Mucosa of rectum (tissue), 2 donors: Measurements from ENCODE around the gene UNC5A.

ENCODE experiments used
- H3K27ac ChIP-seq, 2 donors: one replicate each; pipeline ENCODE4 v1.7.0; 2013; ENCODE audit warnings: inconsistent platforms in 2 of 2, low read depth in 2 of 2, low read length in 2 of 2
- H3K27me3 ChIP-seq, 2 donors: one replicate each; pipeline ENCODE4 v1.7.0; 2013; ENCODE audit warnings: low read length in 2 of 2; ENCODE audit not compliant: control insufficient read depth in 2 of 2, insufficient read depth in 2 of 2
- H3K36me3 ChIP-seq, 2 donors: one replicate each; pipeline ENCODE4 v1.7.0; 2013; ENCODE audit warnings: low read length in 2 of 2; ENCODE audit not compliant: control insufficient read depth in 2 of 2, insufficient read depth in 2 of 2
- H3K4me1 ChIP-seq, 2 donors: one replicate each; pipeline ENCODE4 v1.7.0; 2013; ENCODE audit warnings: low read length in 2 of 2, mild to moderate bottlenecking in 1 of 2; ENCODE audit not compliant: control insufficient read depth in 2 of 2, insufficient read depth in 2 of 2
- H3K4me3 ChIP-seq, 2 donors: one replicate each; pipeline ENCODE4 v1.7.0; 2013; ENCODE audit warnings: low read length in 2 of 2
- H3K9ac ChIP-seq, 2 donors: one replicate each; pipeline ENCODE4 v1.7.0; 2013; ENCODE audit warnings: low read length in 2 of 2, low read depth in 1 of 2, mild to moderate bottlenecking in 1 of 2
- H3K9me3 ChIP-seq, 2 donors: one replicate each; pipeline ENCODE4 v1.7.0; 2013; ENCODE audit warnings: low read length in 2 of 2; ENCODE audit not compliant: control insufficient read depth in 2 of 2
- donor health status: healthy.
- donor health status: Normal muscosa, but diverticular disease.

UNC5A gene

DNA sequence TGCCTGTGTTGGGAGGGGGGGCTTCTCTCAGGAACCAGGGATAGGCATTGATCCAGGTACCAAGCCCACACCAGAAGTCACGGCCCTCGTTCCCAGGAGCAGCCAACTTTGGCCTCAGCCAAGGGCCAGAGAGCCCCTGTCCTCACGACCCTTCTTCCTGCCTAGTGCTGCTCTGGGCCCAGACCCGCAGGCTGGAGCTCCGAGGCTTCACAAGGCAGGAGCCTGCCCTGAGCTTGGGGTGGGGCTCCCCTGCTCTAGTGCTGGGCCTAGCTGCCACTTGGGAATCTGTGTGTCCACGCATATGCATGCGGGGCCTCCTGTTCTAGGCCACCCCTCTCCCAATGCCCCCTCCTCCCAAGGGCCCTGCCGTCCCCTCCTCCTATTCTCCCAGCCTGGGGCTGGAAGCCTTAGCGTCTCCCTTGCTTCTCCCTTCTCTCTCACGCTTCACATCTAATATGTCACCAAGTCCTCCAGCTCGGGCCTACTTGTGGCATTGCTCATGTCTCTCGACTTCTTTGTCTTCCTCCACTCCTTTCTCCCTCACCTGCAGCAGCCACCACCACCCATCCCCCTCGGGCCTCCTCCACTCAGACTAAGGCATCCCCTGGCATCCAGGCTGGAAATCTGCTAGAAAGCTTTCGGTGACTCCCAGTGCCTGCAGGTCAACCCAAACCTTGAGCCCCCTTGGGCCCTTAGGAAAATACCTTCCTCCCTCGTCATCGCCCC lies 3.4 kb downstream of the UNC5A start:
- H3K36me3 ChIP-seq: no peaks in the 10 kb centered on the region
- H3K27me3 ChIP-seq: peaks cover 51 to 57% of the 10 kb centered on the region in 2 donors
- no peaks in the 10 kb centered on the region for H3K4me1 ChIP-seq
- H3K9me3 ChIP-seq: no peaks in the 10 kb centered on the region
- H3K27ac ChIP-seq: no peak overlapping the region
- H3K4me3 ChIP-seq: no peak overlapping the region
- no peak overlapping the region for H3K9ac ChIP-seq

DNA sequence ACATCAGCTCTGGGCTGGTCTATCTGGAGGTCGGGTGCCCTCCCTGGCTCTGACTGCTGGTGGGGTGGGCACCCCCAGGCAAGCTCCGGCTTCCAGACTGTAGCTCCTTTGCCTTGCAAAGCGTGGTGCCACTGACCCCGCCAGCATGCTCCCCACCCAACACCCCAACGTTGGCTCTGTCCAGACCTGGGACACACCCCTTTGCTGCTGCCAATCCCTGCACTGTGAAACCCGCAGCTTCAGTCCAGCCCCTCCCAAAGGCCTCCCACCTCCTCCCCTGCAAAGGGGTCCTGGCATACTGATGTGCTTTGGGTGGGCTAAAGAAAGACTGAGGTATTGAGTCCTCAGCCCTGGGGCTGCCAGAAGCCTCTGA lies 3.9 kb downstream of the UNC5A start:
- Histone ChIP-seq H3K27me3 (peaks cover 51 to 58% of the 10 kb centered on the region in 2 donors), H3K4me1 (no peaks in the 10 kb centered on the region), H3K9ac (no peak overlapping the region), H3K27ac (no peak overlapping the region), H3K4me3 (no peak overlapping the region), H3K9me3 (no peaks in the 10 kb centered on the region), H3K36me3 (no peaks in the 10 kb centered on the region)

DNA sequence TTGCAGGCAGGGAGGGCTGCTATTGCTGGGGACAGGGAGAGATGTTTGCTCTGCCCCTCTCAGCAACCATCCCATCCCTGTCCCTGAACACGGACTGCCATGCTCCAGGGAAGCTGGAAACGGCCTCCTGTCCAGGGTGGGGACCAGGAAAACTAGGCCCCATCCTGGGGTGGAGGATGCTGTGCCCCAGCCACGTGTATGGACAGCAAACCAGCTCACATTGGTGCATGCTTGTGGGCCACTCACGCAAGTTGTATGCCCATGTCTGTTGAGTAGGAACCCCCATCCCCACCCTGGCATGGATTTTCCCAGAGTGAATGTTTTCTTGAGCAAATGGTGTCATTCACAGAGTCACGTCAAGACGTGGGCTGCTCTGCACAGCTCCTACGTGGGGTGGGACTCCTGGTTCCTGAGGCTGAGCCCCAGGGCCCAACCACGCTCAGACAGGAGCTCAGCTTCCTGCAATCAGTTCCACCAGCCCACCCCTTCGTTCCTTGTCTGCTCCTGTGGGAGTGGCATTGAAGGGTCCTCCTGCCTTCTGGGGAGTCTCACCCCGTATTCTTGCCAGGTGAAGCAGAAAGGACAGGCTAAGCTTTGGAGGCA lies 4.6 kb downstream of the UNC5A start:
- no peak overlapping the region for H3K4me3 ChIP-seq
- no peaks in the 10 kb centered on the region for H3K36me3 ChIP-seq
- H3K4me1 ChIP-seq: no peaks in the 10 kb centered on the region
- H3K27ac ChIP-seq: no peak overlapping the region
- H3K27me3 ChIP-seq: peaks cover 52 to 57% of the 10 kb centered on the region in 2 donors
- no peak overlapping the region for H3K9ac ChIP-seq
- H3K9me3 ChIP-seq: no peaks in the 10 kb centered on the region

DNA sequence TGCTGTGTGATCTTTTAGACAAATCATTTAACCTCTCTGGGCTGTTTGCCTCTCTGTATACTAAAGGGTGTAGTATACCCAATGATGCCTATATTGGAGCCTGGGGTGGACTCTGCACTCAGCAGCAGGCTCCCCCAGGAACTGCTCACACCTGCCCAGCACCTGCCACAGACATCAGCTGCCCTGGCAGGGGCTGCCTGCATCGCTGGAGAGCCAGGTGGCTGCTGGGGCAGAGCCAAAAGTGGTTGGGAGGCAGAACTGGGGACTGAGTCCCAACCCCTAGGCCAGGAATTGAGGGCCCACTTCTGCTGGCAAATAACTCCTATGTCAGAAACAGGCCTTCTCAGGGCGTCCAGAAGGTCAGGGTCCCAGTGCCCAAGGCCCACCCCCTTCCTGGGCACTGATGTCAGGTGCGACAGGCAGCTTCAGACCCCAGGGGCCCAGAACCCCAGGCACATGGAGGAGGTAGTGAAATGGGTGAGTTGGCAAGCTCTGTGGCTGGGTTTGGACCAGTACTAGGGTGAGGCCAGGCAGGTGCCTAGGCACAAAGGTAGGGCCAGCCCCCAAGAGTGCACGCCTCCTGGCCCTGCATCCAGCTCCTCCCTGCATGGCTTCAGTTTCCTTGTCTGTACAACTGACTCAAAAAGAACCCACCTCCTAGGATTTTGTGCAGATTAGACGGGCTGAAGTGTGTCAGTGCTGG lies 5.8 kb downstream of the UNC5A start:
- Histone ChIP-seq H3K9me3 (no peaks in the 10 kb centered on the region), H3K27ac (no peak overlapping the region), H3K4me1 (no peaks in the 10 kb centered on the region), H3K4me3 (no peak overlapping the region), H3K9ac (no peak overlapping the region), H3K36me3 (no peaks in the 10 kb centered on the region), H3K27me3 (peaks cover 48 to 60% of the 10 kb centered on the region in 2 donors)

DNA sequence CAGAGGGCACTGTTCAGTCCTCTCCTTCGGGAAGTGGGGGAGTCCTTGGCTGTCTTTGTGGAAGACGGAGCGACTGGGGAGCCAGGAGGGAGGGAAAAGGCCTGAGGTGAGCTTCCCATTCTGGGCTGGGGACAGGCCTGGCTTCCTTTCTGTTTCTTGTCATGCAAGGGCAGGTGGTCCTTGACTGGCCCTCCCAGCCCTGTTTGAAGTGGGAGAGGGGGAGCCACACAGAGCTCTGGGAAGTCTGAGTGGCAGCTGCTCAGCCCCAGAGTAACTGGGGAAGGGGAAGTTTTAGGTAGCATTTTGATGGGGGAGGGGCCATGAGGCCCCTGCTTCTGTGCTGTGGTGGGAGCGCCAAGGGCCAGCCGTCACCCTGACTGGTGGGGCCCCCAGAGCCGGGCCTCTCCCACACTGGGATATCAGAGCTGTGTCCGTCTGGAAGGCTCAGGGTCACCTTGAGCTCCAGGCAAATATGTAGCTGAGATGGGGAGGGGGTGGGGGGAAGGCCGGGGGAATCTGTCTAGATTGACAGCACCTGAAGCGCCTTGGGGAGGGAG lies 6.5 kb downstream of the UNC5A start:
- no peak overlapping the region for H3K4me3 ChIP-seq
- no peak overlapping the region for H3K9ac ChIP-seq
- no peaks in the 10 kb centered on the region for H3K4me1 ChIP-seq
- H3K9me3 ChIP-seq: no peaks in the 10 kb centered on the region
- no peaks in the 10 kb centered on the region for H3K36me3 ChIP-seq
- H3K27me3 ChIP-seq: peaks cover 44 to 53% of the 10 kb centered on the region in 2 donors
- no peak overlapping the region for H3K27ac ChIP-seq

DNA sequence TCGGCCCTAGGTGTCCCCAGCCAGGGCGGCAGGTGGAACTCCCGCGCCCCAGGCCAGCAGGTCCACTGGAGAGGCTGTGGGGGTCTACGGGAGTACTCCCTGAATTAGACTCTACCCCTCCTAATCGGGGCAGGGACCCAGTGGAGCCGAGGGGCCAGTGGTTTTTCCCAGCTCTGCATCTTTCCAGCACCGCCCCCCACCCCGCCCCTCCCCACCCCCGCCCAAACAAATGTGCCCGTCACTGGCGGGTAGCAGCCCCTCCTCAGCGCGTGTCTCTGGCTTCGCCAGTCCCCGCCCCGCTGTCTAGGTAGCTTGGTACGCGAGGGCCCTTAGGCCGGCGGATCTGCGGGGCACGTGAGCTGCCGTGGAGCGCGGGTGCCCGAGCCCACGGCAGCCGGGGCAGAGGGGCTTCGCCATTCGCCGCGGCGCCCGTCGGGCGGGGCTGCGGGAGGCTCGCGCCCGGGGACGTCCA lies 7.0 kb downstream of the UNC5A start:
- no peak overlapping the region for H3K27ac ChIP-seq
- H3K9me3 ChIP-seq: no peaks in the 10 kb centered on the region
- no peaks in the 10 kb centered on the region for H3K4me1 ChIP-seq
- no peak overlapping the region for H3K9ac ChIP-seq
- peaks cover 39 to 48% of the 10 kb centered on the region in 2 donors for H3K27me3 ChIP-seq
- no peak overlapping the region for H3K4me3 ChIP-seq
- no peaks in the 10 kb centered on the region for H3K36me3 ChIP-seq

DNA sequence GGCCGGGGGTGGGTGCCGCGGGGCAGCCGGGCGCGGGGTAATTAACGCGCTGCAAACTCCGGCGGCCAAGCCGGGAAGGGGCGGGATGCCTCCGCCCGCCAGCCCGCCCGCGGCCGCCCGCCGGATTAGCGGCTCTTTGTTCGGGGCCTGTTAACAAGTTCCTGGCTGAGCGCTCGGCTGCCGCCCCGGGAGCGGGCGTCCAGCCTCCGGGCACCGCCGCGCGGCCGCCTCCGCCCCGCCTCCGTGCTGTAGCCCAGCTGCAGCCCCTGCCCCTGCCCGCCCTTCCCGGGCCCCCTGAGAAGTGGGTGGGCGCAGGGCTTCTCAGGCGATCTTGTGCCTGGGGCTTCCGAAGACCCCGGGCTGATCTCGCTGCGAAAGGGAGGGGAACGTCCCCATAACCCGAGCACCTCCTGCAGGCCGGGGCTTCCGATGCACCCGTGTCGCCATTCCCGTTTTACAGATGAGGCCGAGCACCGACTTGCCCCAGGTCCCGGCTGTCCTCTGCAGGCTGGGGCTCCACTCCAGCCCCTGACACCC lies 7.5 kb downstream of the UNC5A start:
- peak overlapping the region in 1 of 2 donors; percentile 30 for H3K4me3 ChIP-seq
- H3K36me3 ChIP-seq: no peaks in the 10 kb centered on the region
- peaks cover 37 to 46% of the 10 kb centered on the region in 2 donors for H3K27me3 ChIP-seq
- no peak overlapping the region for H3K27ac ChIP-seq
- no peaks in the 10 kb centered on the region for H3K4me1 ChIP-seq
- no peak overlapping the region for H3K9ac ChIP-seq
- no peaks in the 10 kb centered on the region for H3K9me3 ChIP-seq

DNA sequence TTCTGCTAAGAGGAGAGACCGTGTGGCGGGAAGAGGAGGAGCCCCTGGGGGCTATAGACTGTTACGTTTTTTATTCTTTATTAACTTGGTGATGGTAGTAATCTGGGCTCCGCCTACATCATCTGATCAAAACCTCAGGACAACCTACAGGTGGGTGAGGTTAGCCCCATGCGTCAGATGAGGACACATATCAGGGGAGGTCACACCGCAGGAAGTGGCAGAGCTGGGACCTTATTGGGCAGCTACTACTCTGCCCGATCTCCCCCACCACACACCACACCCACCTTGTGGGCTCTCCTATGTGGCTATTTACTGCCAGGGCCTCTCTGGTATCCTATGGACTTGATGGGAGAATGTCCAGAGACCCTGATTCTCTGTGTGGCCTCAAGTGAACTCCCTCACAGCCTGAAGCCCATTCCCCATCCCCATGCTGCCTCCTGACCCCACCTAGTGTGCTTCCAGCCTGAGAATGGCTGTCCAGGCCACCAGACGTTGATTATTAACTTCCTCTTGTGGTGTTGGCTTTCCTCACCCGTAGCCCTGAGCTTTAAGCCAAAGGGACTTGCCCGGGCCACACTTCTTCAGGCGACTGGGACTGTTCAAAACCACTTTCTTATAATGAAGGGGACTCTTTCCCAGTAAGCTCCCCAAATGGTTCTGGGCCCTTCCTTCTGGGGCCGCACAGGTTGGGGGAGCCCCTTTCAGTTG lies 8.2 kb downstream of the UNC5A start:
- Histone ChIP-seq H3K9me3 (no peaks in the 10 kb centered on the region), H3K4me1 (no peaks in the 10 kb centered on the region), H3K36me3 (no peaks in the 10 kb centered on the region), H3K9ac (no peak overlapping the region), H3K27me3 (peaks cover 35 to 43% of the 10 kb centered on the region in 2 donors), H3K27ac (no peak overlapping the region), H3K4me3 (peak overlapping the region in 1 of 2 donors; percentile 30)

DNA sequence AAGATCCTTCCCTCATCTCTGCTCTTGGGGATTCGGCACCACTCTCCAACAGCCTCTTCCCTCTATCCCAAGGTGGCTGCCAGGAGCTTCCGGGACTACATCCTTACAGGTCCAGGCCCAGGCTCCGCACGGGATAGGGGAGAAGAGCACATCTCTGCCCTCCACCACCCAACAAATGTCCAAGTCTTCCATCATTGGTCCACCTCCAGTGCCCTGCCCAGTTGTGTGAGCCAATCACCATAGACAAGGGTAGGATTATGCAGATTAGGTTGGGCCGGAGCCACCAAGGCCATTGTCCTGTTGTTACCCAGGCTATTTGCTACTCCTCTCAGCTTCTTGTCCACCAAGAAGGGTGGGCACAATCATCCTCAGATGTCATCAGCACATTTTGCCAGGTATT lies 9.1 kb downstream of the UNC5A start:
- H3K9me3 ChIP-seq: no peaks in the 10 kb centered on the region
- no peak overlapping the region for H3K9ac ChIP-seq
- no peaks in the 10 kb centered on the region for H3K4me1 ChIP-seq
- no peak overlapping the region for H3K4me3 ChIP-seq
- no peaks in the 10 kb centered on the region for H3K36me3 ChIP-seq
- no peak overlapping the region for H3K27ac ChIP-seq
- H3K27me3 ChIP-seq: peaks cover 33 to 47% of the 10 kb centered on the region in 2 donors
